Stomach smooth muscle (tissue), 2 donors: ENCODE results near the gene RAMAC.
"Not testable (repeated sequence)": the region's sequence is repeated elsewhere in the genome, so short reads cannot be mapped to it uniquely, and the experiment has no call there.

ENCODE experiments used
- H3K27ac ChIP-seq: one replicate; pipeline ENCODE4 v1.7.0; 2013; ENCODE audit warnings: mild to moderate bottlenecking, low read length, inconsistent platforms
- H3K27me3 ChIP-seq, 2 donors: one replicate each; pipeline ENCODE4 v1.7.0; 2013; ENCODE audit warnings: low read length in 2 of 2; ENCODE audit not compliant: insufficient read depth in 2 of 2, control insufficient read depth in 1 of 2
- H3K36me3 ChIP-seq, 2 donors: one replicate each; pipeline ENCODE4 v1.7.0; 2013; ENCODE audit warnings: low read length in 2 of 2; ENCODE audit not compliant: control insufficient read depth in 2 of 2, insufficient read depth in 2 of 2
- H3K4me1 ChIP-seq: one replicate; pipeline ENCODE4 v1.7.0; 2013; ENCODE audit warnings: low read length; ENCODE audit not compliant: control insufficient read depth, insufficient read depth
- H3K4me3 ChIP-seq, 2 donors: one replicate each; pipeline ENCODE4 v1.7.0; 2013; ENCODE audit warnings: low read length in 2 of 2
- H3K9ac ChIP-seq, 2 donors: one replicate each; pipeline ENCODE4 v1.7.0; 2013; ENCODE audit warnings: low read length in 2 of 2, mild to moderate bottlenecking in 1 of 2
- H3K9me3 ChIP-seq, 2 donors: one replicate each; pipeline ENCODE4 v1.7.0; 2013; ENCODE audit warnings: low read length in 2 of 2; ENCODE audit not compliant: control insufficient read depth in 2 of 2
- donor health status: healthy.
- donor health status: Pancreatic carcinoma.

Gene RAMAC

DNA sequence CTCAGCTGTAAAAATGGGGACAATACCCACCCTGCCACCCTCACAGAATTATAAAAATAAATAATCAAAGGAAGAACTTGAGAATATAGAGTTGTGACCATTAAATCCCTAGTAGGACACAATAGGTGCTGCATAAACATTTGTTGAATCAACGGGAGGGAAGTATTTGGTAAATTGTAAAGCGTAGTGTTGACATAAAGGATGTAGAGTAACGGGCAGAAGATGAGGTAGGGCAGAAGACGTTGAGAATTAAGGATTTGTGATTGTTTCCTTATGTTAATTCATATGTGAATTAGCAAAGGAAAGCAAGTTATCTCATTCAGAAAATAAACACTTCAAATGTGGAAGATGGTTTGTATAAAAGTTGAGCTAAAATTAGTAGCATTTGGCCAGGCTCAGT lies 7.1 kb downstream of the RAMAC start:
- H3K27ac ChIP-seq = no peak overlapping the region
- peaks cover 6 to 9% of the 10 kb centered on the region in 2 donors for H3K36me3 ChIP-seq
- H3K27me3 ChIP-seq = no peaks in the 10 kb centered on the region
- H3K9me3 ChIP-seq = no peaks in the 10 kb centered on the region
- no peak overlapping the region for H3K4me3 ChIP-seq
- no peaks in the 10 kb centered on the region for H3K4me1 ChIP-seq
- no peak overlapping the region for H3K9ac ChIP-seq

- H3K27me3 ChIP-seq = no peaks in the 10 kb centered on the region
- H3K4me1 ChIP-seq = peaks cover 8% of the 10 kb centered on the region
- H3K36me3 ChIP-seq = peaks cover 0 to 2% of the 10 kb centered on the region in 2 donors
- no peaks in the 10 kb centered on the region for H3K9me3 ChIP-seq
- no peak overlapping the region for H3K27ac ChIP-seq
- no peak overlapping the region for H3K4me3 ChIP-seq
- H3K9ac ChIP-seq = no peak overlapping the region
Measured at GRCh38 chr15:82995076-82995475, 9.1 kb downstream of the RAMAC start.

DNA sequence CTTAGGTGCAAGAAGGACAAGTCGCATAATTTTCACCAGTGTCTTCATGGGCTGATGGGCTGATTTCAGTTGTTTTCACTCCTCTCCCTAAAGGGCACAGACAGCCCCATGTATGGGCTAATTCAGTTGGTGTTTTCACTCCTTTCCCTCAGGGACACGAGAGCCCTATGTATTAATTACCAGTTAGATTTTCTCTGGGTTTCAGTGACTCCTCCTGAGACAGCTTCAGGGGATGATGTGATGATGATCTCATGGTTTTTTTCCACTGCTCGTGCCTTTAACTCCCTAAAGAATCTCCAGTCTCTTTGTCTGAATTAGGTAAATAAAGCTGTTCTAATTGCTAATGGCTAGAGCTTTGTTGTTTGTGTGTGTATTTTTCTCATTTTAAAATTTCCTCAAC lies 9.9 kb downstream of the RAMAC start:
- Histone ChIP-seq H3K36me3 (no peaks in the 10 kb centered on the region), H3K9me3 (no peaks in the 10 kb centered on the region), H3K27ac (no peak overlapping the region), H3K9ac (no peak overlapping the region), H3K27me3 (no peaks in the 10 kb centered on the region), H3K4me3 (no peak overlapping the region), H3K4me1 (peaks cover 8% of the 10 kb centered on the region)

- Histone ChIP-seq H3K27me3 (no peaks in the 10 kb centered on the region), H3K9ac (peak overlapping the region in 1 of 2 donors; percentile 76), H3K4me3 (no peak overlapping the region), H3K27ac (no peak overlapping the region), H3K4me1 (peaks cover 8% of the 10 kb centered on the region), H3K36me3 (no peaks in the 10 kb centered on the region), H3K9me3 (no peaks in the 10 kb centered on the region)
Measured at GRCh38 chr15:82999426-82999825, 13.4 kb downstream of the RAMAC start.

DNA sequence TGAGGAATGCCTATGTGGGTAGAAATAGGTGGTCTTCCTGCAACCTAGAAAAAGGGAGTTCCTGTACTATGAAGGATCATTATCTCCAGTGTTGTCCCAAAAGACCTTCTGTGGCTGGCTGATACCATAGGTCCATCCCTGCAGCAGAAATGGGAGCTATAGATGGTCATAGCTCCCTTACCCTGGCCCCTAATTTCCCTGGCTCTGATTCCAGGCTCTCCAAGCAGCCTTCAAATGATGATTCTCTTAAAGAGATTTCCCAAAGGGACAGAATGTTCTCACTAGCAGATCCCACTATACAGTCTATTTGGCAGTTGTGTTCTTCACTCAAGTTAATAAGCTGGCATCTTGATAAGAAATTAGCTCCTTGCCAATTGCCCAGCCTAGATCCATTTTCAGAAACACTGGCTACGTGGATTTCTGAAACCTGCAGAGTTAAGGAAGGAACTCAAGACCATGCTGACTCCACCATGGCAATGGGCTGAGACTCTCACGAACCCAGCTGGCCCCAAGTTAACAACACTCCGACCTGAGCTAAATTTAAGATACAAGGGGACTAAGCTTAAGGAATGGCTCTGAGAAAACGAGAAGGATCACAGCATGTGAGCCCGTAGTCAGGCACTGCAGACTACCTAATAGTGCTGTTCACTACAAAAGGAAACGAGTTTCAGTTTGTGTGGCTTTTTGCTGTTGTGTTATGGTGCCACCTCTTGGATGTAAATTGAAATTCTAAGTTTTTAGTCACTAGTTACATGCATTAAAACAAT lies 14.1 kb downstream of the RAMAC start:
- H3K36me3 ChIP-seq = no peaks in the 10 kb centered on the region
- peaks cover 8% of the 10 kb centered on the region for H3K4me1 ChIP-seq
- no peaks in the 10 kb centered on the region for H3K9me3 ChIP-seq
- peak overlapping the region; percentile 70 for H3K27ac ChIP-seq
- no peaks in the 10 kb centered on the region for H3K27me3 ChIP-seq
- H3K9ac ChIP-seq = peak overlapping the region; percentile 36 to 76
- peak overlapping the region; percentile 12 to 72 for H3K4me3 ChIP-seq

DNA sequence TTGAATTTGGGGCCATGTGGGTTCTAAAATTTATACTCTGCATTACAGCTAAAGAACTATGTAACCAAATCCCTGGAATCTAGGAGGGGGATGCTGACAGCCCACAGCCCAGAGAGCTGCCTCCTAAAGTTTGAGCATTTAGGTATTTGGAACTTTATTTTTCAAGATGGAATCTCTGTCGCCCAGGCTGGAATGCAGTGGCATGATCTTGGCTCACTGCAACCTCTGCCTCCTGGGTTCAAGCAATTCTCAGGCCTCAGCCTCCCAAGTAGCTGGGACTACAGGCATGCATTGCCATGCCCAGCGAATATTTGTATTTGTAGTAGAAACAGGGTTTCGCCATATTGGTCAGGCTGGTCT lies 14.6 kb downstream of the RAMAC start:
- H3K9me3 ChIP-seq, H3K36me3 ChIP-seq, H3K27me3 ChIP-seq, H3K4me1 ChIP-seq, H3K4me3 ChIP-seq: not testable (repeated sequence)
- peak overlapping the region; percentile 70 for H3K27ac ChIP-seq
- H3K9ac ChIP-seq = peak overlapping the region in 1 of 2 donors; percentile 76

- Histone ChIP-seq H3K4me3 (peak overlapping the region; percentile 98 to 99), H3K36me3 (peaks cover 17 to 21% of the 10 kb centered on the region in 2 donors), H3K9ac (peak overlapping the region; percentile 84 to 90), H3K9me3 (no peaks in the 10 kb centered on the region), H3K27ac (peak overlapping the region; percentile 71), H3K4me1 (peaks cover 18% of the 10 kb centered on the region), H3K27me3 (no peaks in the 10 kb centered on the region)
Measured at GRCh38 chr15:83010709-83011270, 24.8 kb downstream of the RAMAC start.

DNA sequence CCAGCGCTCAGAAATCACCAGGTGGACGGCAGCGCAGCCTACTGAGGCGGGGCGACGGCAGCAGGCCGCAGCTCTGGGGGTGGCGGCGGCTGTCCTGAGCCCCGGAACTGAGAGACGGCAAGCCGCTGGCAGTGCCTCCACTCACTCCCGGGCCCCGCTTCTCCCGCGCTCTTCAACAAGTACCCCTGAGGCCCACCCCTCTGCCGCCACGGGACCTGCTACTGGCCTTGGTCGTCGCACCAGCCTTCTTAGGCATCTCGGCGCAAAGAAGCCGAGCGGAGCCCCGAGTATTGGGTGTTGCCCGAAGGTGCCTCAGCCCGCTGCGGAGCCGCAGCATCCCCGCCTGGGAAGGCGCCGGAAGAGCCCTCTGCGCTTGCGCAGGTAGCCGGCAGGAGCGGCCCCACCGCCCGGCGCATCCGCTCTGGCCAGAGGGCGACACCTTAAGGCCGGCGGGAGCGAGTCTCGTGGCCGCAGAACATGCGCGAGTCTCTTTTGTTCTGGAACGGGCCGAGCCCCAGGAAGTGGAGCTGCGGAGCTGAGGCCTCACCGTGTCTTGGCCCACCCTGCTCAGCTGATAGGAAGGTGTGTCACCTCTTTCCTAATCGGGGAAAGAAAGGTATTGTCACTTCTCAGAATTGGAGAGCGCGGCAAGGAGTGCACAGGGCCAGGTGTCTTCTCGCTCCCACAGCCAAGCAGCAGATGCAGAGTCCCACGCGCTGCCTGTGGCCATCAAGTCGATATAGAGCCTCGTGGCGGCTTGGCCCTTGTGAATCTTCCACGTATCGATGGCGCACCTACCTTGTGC lies 25.5 kb downstream of the RAMAC start, which contains the start of gene C15orf40:
Gene C15orf40 (minus strand): TSS at position 369 of the 805 bp plus-strand sequence. CDS start 32 bp downstream, at position 337.
- Histone ChIP-seq H3K4me1 (peaks cover 18% of the 10 kb centered on the region), H3K36me3 (peaks cover 17 to 20% of the 10 kb centered on the region in 2 donors), H3K27ac (peak within 1 kb of the TSS; percentile 71), H3K27me3 (no peaks in the 10 kb centered on the region), H3K4me3 (peak within 1 kb of the TSS; percentile 98 to 99), H3K9me3 (no peaks in the 10 kb centered on the region), H3K9ac (peak within 1 kb of the TSS; percentile 84 to 90)

GRCh38 chr15:83012076-83012426 lies 26.0 kb downstream of the RAMAC start:
- Histone ChIP-seq H3K4me1 (peaks cover 18% of the 10 kb centered on the region), H3K4me3 (peak overlapping the region; percentile 98 to 99), H3K27me3 (no peaks in the 10 kb centered on the region), H3K27ac (peak overlapping the region; percentile 71), H3K36me3 (peaks cover 16 to 17% of the 10 kb centered on the region in 2 donors), H3K9me3 (no peaks in the 10 kb centered on the region), H3K9ac (peak overlapping the region; percentile 84 to 90)

DNA sequence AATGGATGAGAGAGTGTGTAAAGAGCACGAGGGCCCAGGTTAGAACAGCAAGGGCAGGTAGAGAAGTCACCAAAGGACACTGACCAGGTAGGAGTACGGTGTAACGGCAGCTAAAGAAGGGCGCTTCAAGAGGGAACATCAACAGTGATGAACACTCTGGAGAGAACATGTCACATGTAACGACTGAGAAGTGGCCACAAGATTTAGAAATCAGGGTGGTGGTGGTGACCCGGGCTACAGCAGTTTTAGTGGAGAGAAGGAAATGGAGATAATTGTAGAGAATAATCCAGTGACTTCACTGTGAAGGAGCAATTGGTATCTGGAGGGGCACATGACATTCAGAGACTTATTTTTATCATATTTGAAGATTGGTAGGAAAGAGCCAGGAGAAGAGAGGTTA lies 26.6 kb downstream of the RAMAC start:
- Histone ChIP-seq H3K9ac (peak overlapping the region in 1 of 2 donors; percentile 84), H3K4me3 (peak overlapping the region in 1 of 2 donors; percentile 99), H3K36me3 (peaks cover 13 to 17% of the 10 kb centered on the region in 2 donors), H3K27ac (no peak overlapping the region), H3K9me3 (no peaks in the 10 kb centered on the region), H3K4me1 (peaks cover 18% of the 10 kb centered on the region), H3K27me3 (no peaks in the 10 kb centered on the region)
